D721Med (cell line): Measurements from ENCODE around the gene STPG2.

Source experiments
- DNase-seq: peaks from one replicate; pipeline ENCODE4 v3.0.0; 2011; ENCODE audit warnings: low spot score; ENCODE audit not compliant: insufficient read length
- FAIRE-seq: peaks from 2 replicates; lab custom pipeline; 2011; peaks lifted over from hg19 to GRCh38; lab: Jason Lieb, UNC
- CTCF ChIP-seq: IDR thresholded peaks from 2 replicates; pipeline ENCODE4 v1.5.1; 2012; ENCODE audit warnings: mild to moderate bottlenecking, control low read depth; ENCODE audit not compliant: insufficient read depth; ENCODE audit errors: missing control alignments

STPG2 gene

GRCh38 chr4:97627750-97628149 lies 515.5 kb downstream of the STPG2 start:
- DNase-seq (no peak), FAIRE-seq (no peak)
- no peak for TF ChIP-seq CTCF

GRCh38 chr4:97624204-97624603 lies 519.1 kb downstream of the STPG2 start:
- no peak for DNase-seq
- TF ChIP-seq CTCF, result no peak
- no peak for FAIRE-seq

- FAIRE-seq (no peak), DNase-seq (no peak)
- no peak for TF ChIP-seq CTCF
Measured at GRCh38 chr4:97605932-97606331, 537.3 kb downstream of the STPG2 start.

- DNase-seq, result no peak
- FAIRE-seq, result no peak
- no peak for TF ChIP-seq CTCF
Measured at GRCh38 chr4:97593248-97593647, 550.0 kb downstream of the STPG2 start.

GRCh38 chr4:97590266-97590665 lies 553.0 kb downstream of the STPG2 start:
- no peak for DNase-seq
- TF ChIP-seq CTCF, result no peak
- FAIRE-seq, result no peak

- DNase-seq, result no peak
- no peak for FAIRE-seq
Measured at GRCh38 chr4:97589481-97590196, 553.6 kb downstream of the STPG2 start.

More at GRCh38 chr4:97589481-97590196, 553.6 kb downstream of the STPG2 start:
- TF ChIP-seq CTCF, result no peak
